Liver (tissue), 9 donors: ENCODE data around the gene GEMIN5. TPM values are rescaled to one million over a fixed set of nuclear protein-coding genes. Genes with fewer than 3 reads are reported as not detected.

Source experiments
- DNase-seq: peaks from one replicate; pipeline ENCODE4 v3.0.0-alpha.2; 2017; ENCODE audit warnings: low spot score
- H3K27ac ChIP-seq, 2 donors: one replicate each; pipeline ENCODE4 v1.7.0; 2013; ENCODE audit warnings: inconsistent platforms in 2 of 2, low read length in 2 of 2, control low read depth in 1 of 2, low read depth in 1 of 2, mild to moderate bottlenecking in 1 of 2
- H3K27me3 ChIP-seq, 4 donors: one replicate each; pipeline versions ENCODE4 v1.6.1 to v1.7.0; 2013; ENCODE audit warnings: low read length in 3 of 4, inconsistent platforms in 1 of 4, mild to moderate bottlenecking in 1 of 4, moderate library complexity in 1 of 4; ENCODE audit not compliant: control insufficient read depth in 4 of 4, insufficient read depth in 4 of 4
- H3K36me3 ChIP-seq, 4 donors: one replicate each; pipeline versions ENCODE4 v1.6.1 to v1.7.0; 2013; ENCODE audit warnings: low read length in 3 of 4, mild to moderate bottlenecking in 3 of 4, low read depth in 1 of 4, moderate library complexity in 1 of 4; ENCODE audit not compliant: control insufficient read depth in 4 of 4, insufficient read depth in 3 of 4
- H3K4me1 ChIP-seq, 4 donors: one replicate each; pipeline versions ENCODE4 v1.6.1 to v1.7.0; 2013; ENCODE audit warnings: low read length in 3 of 4, mild to moderate bottlenecking in 3 of 4, moderate library complexity in 1 of 4; ENCODE audit not compliant: control insufficient read depth in 4 of 4, insufficient read depth in 4 of 4
- H3K4me3 ChIP-seq, 3 donors: one replicate each; pipeline versions ENCODE4 v1.6.1 to v1.7.0; 2013; ENCODE audit warnings: low read length in 3 of 3, control low read depth in 1 of 3, low read depth in 1 of 3, mild to moderate bottlenecking in 1 of 3
- H3K9ac ChIP-seq, 2 donors: one replicate each; pipeline ENCODE4 v1.7.0; 2013; ENCODE audit warnings: low read length in 2 of 2, mild to moderate bottlenecking in 2 of 2, moderate library complexity in 2 of 2, control low read depth in 1 of 2, low read depth in 1 of 2
- H3K9me3 ChIP-seq, 4 donors: one replicate each; pipeline versions ENCODE4 v1.6.1 to v1.7.0; 2013; ENCODE audit warnings: low read length in 3 of 4; ENCODE audit not compliant: control insufficient read depth in 4 of 4
- CTCF ChIP-seq: fragments of 150-350 bp; IDR thresholded peaks from 2 replicates; pipeline ENCODE4 v1.5.1; 2017; ENCODE audit warnings: improper control_type of control experiment, low read depth, low read length; ENCODE audit not compliant: missing input control
- EGR1 ChIP-seq, 2 donors: IDR thresholded peaks; 2 replicates each; pipeline ENCODE4 v1.6.1; 2016 to 2018; ENCODE audit warnings: antibody characterized with exemption in 2 of 2, low read depth in 2 of 2
- FOXA1 ChIP-seq: IDR thresholded peaks from 2 replicates; pipeline ENCODE4 v1.6.1; 2016; ENCODE audit warnings: antibody characterized with exemption
- FOXA2 ChIP-seq: IDR thresholded peaks from 2 replicates; pipeline ENCODE4 v1.6.1; 2016; ENCODE audit warnings: antibody characterized with exemption
- GABPA ChIP-seq, 2 donors: IDR thresholded peaks in 1 of 2; conservative IDR thresholded peaks in 1 of 2; 2 replicates each; pipeline ENCODE4 v1.6.1; 2016; ENCODE audit warnings: antibody characterized with exemption in 2 of 2, mild to moderate bottlenecking in 1 of 2, moderate library complexity in 1 of 2
- HNF4A ChIP-seq, 2 donors: conservative IDR thresholded peaks; 2 replicates each; pipeline ENCODE4 v1.6.1; 2016; ENCODE audit warnings: antibody characterized with exemption in 2 of 2, mild to moderate bottlenecking in 2 of 2
- HNF4G ChIP-seq: IDR thresholded peaks from 2 replicates; pipeline ENCODE4 v1.6.1; 2016; ENCODE audit warnings: antibody characterized with exemption
- JUND ChIP-seq, 2 donors: IDR thresholded peaks; 2 replicates each; pipeline ENCODE4 v1.6.1; 2016; ENCODE audit warnings: antibody characterized with exemption in 2 of 2
- NR2F2 ChIP-seq: IDR thresholded peaks from 2 replicates; pipeline ENCODE4 v1.6.1; 2016; ENCODE audit warnings: antibody characterized with exemption
- RAD21 ChIP-seq, 2 donors: IDR thresholded peaks; 2 replicates each; pipeline ENCODE4 v1.6.1; 2016; ENCODE audit warnings: antibody characterized with exemption in 2 of 2, mild to moderate bottlenecking in 2 of 2
- REST ChIP-seq: IDR thresholded peaks from 2 replicates; pipeline ENCODE4 v1.6.1; 2016; ENCODE audit warnings: antibody characterized with exemption, mild to moderate bottlenecking
- RXRA ChIP-seq, 2 donors: IDR thresholded peaks; 2 replicates each; pipeline ENCODE4 v1.6.1; 2017 to 2018; ENCODE audit warnings: antibody characterized with exemption in 2 of 2, mild to moderate bottlenecking in 1 of 2
- SP1 ChIP-seq: IDR thresholded peaks from 2 replicates; pipeline ENCODE4 v1.6.1; 2018; ENCODE audit warnings: antibody characterized with exemption, mild to moderate bottlenecking
- TAF1 ChIP-seq: conservative IDR thresholded peaks from 2 replicates; pipeline ENCODE4 v1.6.1; 2016; ENCODE audit warnings: antibody characterized with exemption, mild to moderate bottlenecking
- YY1 ChIP-seq: IDR thresholded peaks from 2 replicates; pipeline ENCODE4 v1.6.1; 2016; ENCODE audit warnings: antibody characterized with exemption, mild to moderate bottlenecking
- ZBTB33 ChIP-seq: IDR thresholded peaks from 2 replicates; pipeline ENCODE4 v1.6.1; 2016; ENCODE audit warnings: antibody characterized with exemption
- WGBS: extraction: QIAGEN DNeasy Blood & Tissue Kit; methylation state at CpG from one replicate; pipeline ENCODE4 v1.1.7; 2013; 5-methylcytosine and 5-hydroxymethylcytosine counted together
- polyA plus RNA-seq, 2 donors: library from polyadenylated mRNA; stranded (reverse) in 1 of 2; unstranded in 1 of 2; fragments of 200-250 nt in 1 of 2; fragments of >200 nt in 1 of 2; fragmentation: Nextera tagmentation in 1 of 2; extraction: Ambion mirVana in 1 of 2; gene quantifications; one replicate each; pipeline versions ENCODE4 v1.2.1 to v1.2.3, GENCODE V29; 2013 to 2015
- total RNA-seq, 2 donors: library from RNA; depleted of rRNA; stranded (reverse); fragments of >200 nt; gene quantifications; one replicate each; pipeline ENCODE4 v1.2.3, GENCODE V29; 2014
- TF ChIP-seq, protein P1 (sequence below): IDR thresholded peaks from 2 replicates; pipeline ENCODE4 v1.6.1; 2016; ENCODE audit warnings: antibody characterized with exemption
- TF ChIP-seq, protein P2 (sequence below): IDR thresholded peaks from 2 replicates; pipeline ENCODE4 v1.6.1; 2016; ENCODE audit warnings: antibody characterized with exemption
- donor health status: healthy.
- donor health status: healthy.
- donor health status: healthy.
- donor health status: healthy.
- donor health status: healthy.

Gene GEMIN5, protein sequence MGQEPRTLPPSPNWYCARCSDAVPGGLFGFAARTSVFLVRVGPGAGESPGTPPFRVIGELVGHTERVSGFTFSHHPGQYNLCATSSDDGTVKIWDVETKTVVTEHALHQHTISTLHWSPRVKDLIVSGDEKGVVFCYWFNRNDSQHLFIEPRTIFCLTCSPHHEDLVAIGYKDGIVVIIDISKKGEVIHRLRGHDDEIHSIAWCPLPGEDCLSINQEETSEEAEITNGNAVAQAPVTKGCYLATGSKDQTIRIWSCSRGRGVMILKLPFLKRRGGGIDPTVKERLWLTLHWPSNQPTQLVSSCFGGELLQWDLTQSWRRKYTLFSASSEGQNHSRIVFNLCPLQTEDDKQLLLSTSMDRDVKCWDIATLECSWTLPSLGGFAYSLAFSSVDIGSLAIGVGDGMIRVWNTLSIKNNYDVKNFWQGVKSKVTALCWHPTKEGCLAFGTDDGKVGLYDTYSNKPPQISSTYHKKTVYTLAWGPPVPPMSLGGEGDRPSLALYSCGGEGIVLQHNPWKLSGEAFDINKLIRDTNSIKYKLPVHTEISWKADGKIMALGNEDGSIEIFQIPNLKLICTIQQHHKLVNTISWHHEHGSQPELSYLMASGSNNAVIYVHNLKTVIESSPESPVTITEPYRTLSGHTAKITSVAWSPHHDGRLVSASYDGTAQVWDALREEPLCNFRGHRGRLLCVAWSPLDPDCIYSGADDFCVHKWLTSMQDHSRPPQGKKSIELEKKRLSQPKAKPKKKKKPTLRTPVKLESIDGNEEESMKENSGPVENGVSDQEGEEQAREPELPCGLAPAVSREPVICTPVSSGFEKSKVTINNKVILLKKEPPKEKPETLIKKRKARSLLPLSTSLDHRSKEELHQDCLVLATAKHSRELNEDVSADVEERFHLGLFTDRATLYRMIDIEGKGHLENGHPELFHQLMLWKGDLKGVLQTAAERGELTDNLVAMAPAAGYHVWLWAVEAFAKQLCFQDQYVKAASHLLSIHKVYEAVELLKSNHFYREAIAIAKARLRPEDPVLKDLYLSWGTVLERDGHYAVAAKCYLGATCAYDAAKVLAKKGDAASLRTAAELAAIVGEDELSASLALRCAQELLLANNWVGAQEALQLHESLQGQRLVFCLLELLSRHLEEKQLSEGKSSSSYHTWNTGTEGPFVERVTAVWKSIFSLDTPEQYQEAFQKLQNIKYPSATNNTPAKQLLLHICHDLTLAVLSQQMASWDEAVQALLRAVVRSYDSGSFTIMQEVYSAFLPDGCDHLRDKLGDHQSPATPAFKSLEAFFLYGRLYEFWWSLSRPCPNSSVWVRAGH (N-terminal part only)
- total RNA-seq (10 to 100 TPM in 1 of 2 donors, 1 to 10 TPM in 1; 8.7 to 10.3 TPM), polyA plus RNA-seq (1 to 10 TPM; 3.0 to 3.6 TPM)

- Histone ChIP-seq H3K27me3 (no peaks in the 10 kb centered on the region), H3K4me1 (peaks cover 5 to 43% (median 37%) of the 10 kb centered on the region in 4 donors), H3K4me3 (peak within 1 kb of the TSS; percentile 79 to 98 (median 88)), H3K9ac (peak within 1 kb of the TSS; percentile 30 to 57), H3K9me3 (no peaks in the 10 kb centered on the region), H3K36me3 (peaks cover 0 to 10% (median 0%) of the 10 kb centered on the region in 4 donors), H3K27ac (peak within 1 kb of the TSS; percentile 53 to 70)
- TF ChIP-seq EGR1 (IDR thresholded peaks at IDR 0.05; ENCODE audit: low read depth in 2 of 2) (no peak), TAF1 (no peak), REST (peak; percentile 71), YY1 (peak; percentile 88), RXRA (IDR thresholded peaks at IDR 0.05) (peak; percentile 22 to 54), HNF4A (conservative IDR thresholded peaks at IDR 0.05) (no peak), FOXA1 (peak; percentile 6), NR2F2 (no peak), RAD21 (IDR thresholded peaks at IDR 0.05) (peak in 1 of 2 donors; percentile 10), JUND (IDR thresholded peaks at IDR 0.05) (no peak), GABPA (IDR thresholded peaks at IDR 0.05 in 1 of 2, conservative IDR thresholded peaks at IDR 0.05 in 1 of 2) (peak in 1 of 2 donors; percentile 57), ZBTB33 (peak; percentile 84), CTCF (no peak), FOXA2 (no peak), SP1 (peak; percentile 63), HNF4G (no peak)
- TF ChIP-seq, protein P1, sequence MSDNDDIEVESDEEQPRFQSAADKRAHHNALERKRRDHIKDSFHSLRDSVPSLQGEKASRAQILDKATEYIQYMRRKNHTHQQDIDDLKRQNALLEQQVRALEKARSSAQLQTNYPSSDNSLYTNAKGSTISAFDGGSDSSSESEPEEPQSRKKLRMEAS = peak; percentile 62
- TF ChIP-seq, protein P2, sequence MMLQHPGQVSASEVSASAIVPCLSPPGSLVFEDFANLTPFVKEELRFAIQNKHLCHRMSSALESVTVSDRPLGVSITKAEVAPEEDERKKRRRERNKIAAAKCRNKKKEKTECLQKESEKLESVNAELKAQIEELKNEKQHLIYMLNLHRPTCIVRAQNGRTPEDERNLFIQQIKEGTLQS = no peak
- WGBS = under 1% methylated on average over 61 of the region's 61 CpGs
- peak; percentile 92 for DNase-seq
Observed at GRCh38 chr5:154937718-154938466, at the start of gene GEMIN5. Gene GEMIN5, minus strand, starts transcription at chr5:154938211. Its CDS starts 78 bp downstream, at chr5:154938133.
